HG03520 (cell line): Measurements from ENCODE around the gene ZNF778.
A peak's percentile ranks its signal among the peaks of the same experiment; 100 is the strongest.
"Not testable (repeated sequence)": the region's sequence is repeated elsewhere in the genome, so short reads cannot be mapped to it uniquely, and the experiment has no call there.

Experiments used
- ATAC-seq: cut with Tn5 transposase; IDR thresholded peaks from one replicate; pipeline ENCODE4 v1.9.1; 2021; ENCODE audit warnings: mild to moderate bottlenecking, moderate library complexity; ENCODE audit not compliant: unreplicated experiment

The ZNF778 gene

GRCh38 chr16:89210904-89211515 is 6.5 kb upstream of the ZNF778 start:
- no peak for ATAC-seq

- ATAC-seq: no peak
Observed at GRCh38 chr16:89216315-89217137, 977 bp upstream of the ZNF778 start.

GRCh38 chr16:89217138-89217387 is 440 bp upstream of the ZNF778 start:
- no peak for ATAC-seq

GRCh38 chr16:89219365-89219764 is 1.9 kb downstream of the ZNF778 start:
- no peak for ATAC-seq

GRCh38 chr16:89221604-89222003 is 4.1 kb downstream of the ZNF778 start:
- ATAC-seq: no peak

GRCh38 chr16:89222931-89223330 is 5.4 kb downstream of the ZNF778 start:
- no peak for ATAC-seq

GRCh38 chr16:89224665-89225064 is 7.2 kb downstream of the ZNF778 start:
- ATAC-seq: no peak

GRCh38 chr16:89230255-89230654 is 12.8 kb downstream of the ZNF778 start:
- ATAC-seq: no peak

- ATAC-seq: no peak
Observed at GRCh38 chr16:89232107-89232506, 14.6 kb downstream of the ZNF778 start.

- ATAC-seq: no peak
Observed at GRCh38 chr16:89233678-89234490, 16.4 kb downstream of the ZNF778 start.

- ATAC-seq: no peak
Observed at GRCh38 chr16:89237733-89238132, 20.2 kb downstream of the ZNF778 start.

GRCh38 chr16:89241187-89242007 is 23.9 kb downstream of the ZNF778 start:
- peak; percentile 57 for ATAC-seq

GRCh38 chr16:89242795-89243200 is 25.3 kb downstream of the ZNF778 start:
- ATAC-seq: no peak

- no peak for ATAC-seq
Observed at GRCh38 chr16:89243664-89244063, 26.2 kb downstream of the ZNF778 start.

GRCh38 chr16:89244264-89244663 is 26.8 kb downstream of the ZNF778 start:
- ATAC-seq: not testable (repeated sequence)

- ATAC-seq: no peak
Observed at GRCh38 chr16:89244754-89245153, 27.3 kb downstream of the ZNF778 start.

GRCh38 chr16:89246383-89246902 is 28.9 kb downstream of the ZNF778 start:
- ATAC-seq: no peak

- ATAC-seq: peak; percentile 54
Observed at GRCh38 chr16:89246903-89247733, 29.6 kb downstream of the ZNF778 start.

GRCh38 chr16:89247734-89248075 is 30.2 kb downstream of the ZNF778 start:
- peak; percentile 8 for ATAC-seq
